ENCODE measurements around the gene NCAPH2. TPM values are rescaled to one million over a fixed set of nuclear protein-coding genes. Genes with fewer than 3 reads are reported as not detected.

The NCAPH2 gene
- total and polyA plus RNA-seq, 2 of the 13 experiments (the other 11 are each of a cell fraction or from before 2014, with no cell fraction given) = 28.1 to 64.4 TPM

- TF ChIP-seq ZHX1 (CRISPR knock-in tag; IDR thresholded peaks at IDR 0.05; ENCODE audit: low read depth) (no peak), ZNF343 (CRISPR knock-in tag; IDR thresholded peaks at IDR 0.05) (no peak), ZNF558 (CRISPR knock-in tag; IDR thresholded peaks at IDR 0.05; ENCODE audit: borderline replicate concordance) (no peak), HOXA5 (CRISPR knock-in tag; IDR thresholded peaks at IDR 0.05) (peak; percentile 48), ADNP (CRISPR knock-in tag; IDR thresholded peaks at IDR 0.05) (peak; percentile 41; the same call in 1 of the 2 replicates), ZSCAN20 (CRISPR knock-in tag; IDR thresholded peaks at IDR 0.05; ENCODE audit: borderline replicate concordance) (peak; percentile 88; the same call in 1 of the 2 replicates), HNF1A (IDR thresholded peaks at IDR 0.05; ENCODE audit: low read depth) (no peak), HNF1A (CRISPR knock-in tag; IDR thresholded peaks at IDR 0.05; ENCODE audit: borderline replicate concordance) (no peak; the same call in 1 of the 2 replicates), ZNF329 (CRISPR knock-in tag; IDR thresholded peaks at IDR 0.05; ENCODE audit: low read depth) (peak; percentile 51; the same call in 1 of the 2 replicates), ZNF333 (CRISPR knock-in tag; IDR thresholded peaks at IDR 0.05; ENCODE audit: borderline replicate concordance) (peak; percentile 13; the same call in 1 of the 2 replicates), RNF2 (conservative IDR thresholded peaks at IDR 0.05; ENCODE audit: low read depth) (no peak), ONECUT2 (CRISPR knock-in tag; IDR thresholded peaks at IDR 0.05) (no peak), ZNF703 (CRISPR knock-in tag; IDR thresholded peaks at IDR 0.05; ENCODE audit: borderline replicate concordance) (no peak), BRD4 (CRISPR knock-in tag; IDR thresholded peaks at IDR 0.05) (no peak), TOPORS (CRISPR knock-in tag; IDR thresholded peaks at IDR 0.05) (0 out of 2 replicates have a peak, but pooled peaks have one; percentile 40), KLF15 (CRISPR knock-in tag; IDR thresholded peaks at IDR 0.05; ENCODE audit: borderline replicate concordance) (no peak), PHF8 (CRISPR knock-in tag; IDR thresholded peaks at IDR 0.05) (peak; percentile 45), HNRNPK (IDR thresholded peaks at IDR 0.05; ENCODE audit: low read depth, low read length, poor library complexity, severe bottlenecking) (peak; percentile 76), PLRG1 (conservative IDR thresholded peaks at IDR 0.05) (no peak), NPAS2 (CRISPR knock-in tag; IDR thresholded peaks at IDR 0.05; ENCODE audit: borderline replicate concordance) (no peak), ZNF605 (CRISPR knock-in tag; IDR thresholded peaks at IDR 0.05) (no peak), THRA (CRISPR knock-in tag; IDR thresholded peaks at IDR 0.05; ENCODE audit: borderline replicate concordance) (no peak), ZFY (CRISPR knock-in tag; IDR thresholded peaks at IDR 0.05) (peak; percentile 74)
Observed at GRCh38 chr22:50526108-50526833, 18.2 kb downstream of the NCAPH2 start (continued).

Measured in HepG2 (cell line).